ENCODE data around the gene RALA.

RALA gene

DNA sequence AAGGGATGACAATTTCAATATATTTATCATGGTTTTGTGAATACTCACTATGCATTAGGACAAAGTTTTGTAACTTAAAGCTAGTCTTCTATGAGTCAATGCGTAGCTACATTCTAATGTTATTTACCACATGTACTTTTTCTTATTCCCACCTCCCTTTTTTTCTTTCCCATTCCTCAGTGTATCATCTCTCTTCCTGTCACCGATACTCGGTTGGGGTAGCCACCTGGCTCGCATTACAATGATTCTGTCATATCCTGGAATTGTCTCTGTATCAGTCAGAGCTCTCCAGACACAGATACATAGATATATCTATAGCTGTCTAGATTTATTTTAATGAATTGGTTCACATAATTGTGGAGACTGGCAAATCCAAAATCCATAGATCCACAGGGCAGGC is 9.8 kb upstream of the RALA start:
- H3K9me3 ChIP-seq (ENCODE audit: insufficient read depth, low read length): no peaks in the 10 kb centered on the region
- H2AFZ ChIP-seq (ENCODE audit: low read depth, low read length, severe bottlenecking): no peak overlapping the region
- H3K79me2 ChIP-seq (ENCODE audit: insufficient read depth, low read length): no peaks in the 10 kb centered on the region
- no peaks in the 10 kb centered on the region for H4K20me1 ChIP-seq (ENCODE audit: low read depth, low read length)
- H3F3A ChIP-seq (ENCODE audit: insufficient read depth): no peaks in the 10 kb centered on the region
- H3K27me3 ChIP-seq (ENCODE audit: low read length): no peaks in the 10 kb centered on the region
- no peak overlapping the region for H3K4me2 ChIP-seq (ENCODE audit: low read depth, low read length, poor library complexity, severe bottlenecking)
- H3K9ac ChIP-seq (ENCODE audit: low read length): no peak overlapping the region
- no peaks in the 10 kb centered on the region for H3K9me2 ChIP-seq (replicated peaks; ENCODE audit: insufficient read depth, low read length)
- H3K27ac ChIP-seq (ENCODE audit: low read depth, low read length): no peak overlapping the region
- TF ChIP-seq, protein P1, sequence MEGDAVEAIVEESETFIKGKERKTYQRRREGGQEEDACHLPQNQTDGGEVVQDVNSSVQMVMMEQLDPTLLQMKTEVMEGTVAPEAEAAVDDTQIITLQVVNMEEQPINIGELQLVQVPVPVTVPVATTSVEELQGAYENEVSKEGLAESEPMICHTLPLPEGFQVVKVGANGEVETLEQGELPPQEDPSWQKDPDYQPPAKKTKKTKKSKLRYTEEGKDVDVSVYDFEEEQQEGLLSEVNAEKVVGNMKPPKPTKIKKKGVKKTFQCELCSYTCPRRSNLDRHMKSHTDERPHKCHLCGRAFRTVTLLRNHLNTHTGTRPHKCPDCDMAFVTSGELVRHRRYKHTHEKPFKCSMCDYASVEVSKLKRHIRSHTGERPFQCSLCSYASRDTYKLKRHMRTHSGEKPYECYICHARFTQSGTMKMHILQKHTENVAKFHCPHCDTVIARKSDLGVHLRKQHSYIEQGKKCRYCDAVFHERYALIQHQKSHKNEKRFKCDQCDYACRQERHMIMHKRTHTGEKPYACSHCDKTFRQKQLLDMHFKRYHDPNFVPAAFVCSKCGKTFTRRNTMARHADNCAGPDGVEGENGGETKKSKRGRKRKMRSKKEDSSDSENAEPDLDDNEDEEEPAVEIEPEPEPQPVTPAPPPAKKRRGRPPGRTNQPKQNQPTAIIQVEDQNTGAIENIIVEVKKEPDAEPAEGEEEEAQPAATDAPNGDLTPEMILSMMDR (IDR thresholded peaks at IDR 0.05; ENCODE audit: insufficient read depth, low read length, poor library complexity, severe bottlenecking): no peak
- TF ChIP-seq EZH2phosphoT487 (conservative IDR thresholded peaks at IDR 0.05; ENCODE audit: low read length): no peak
- no peaks in the 10 kb centered on the region for H3K36me3 ChIP-seq (ENCODE audit: low read length)
- H3K4me3 ChIP-seq (ENCODE audit: insufficient read depth, low read length, poor library complexity, severe bottlenecking): no peak overlapping the region

DNA sequence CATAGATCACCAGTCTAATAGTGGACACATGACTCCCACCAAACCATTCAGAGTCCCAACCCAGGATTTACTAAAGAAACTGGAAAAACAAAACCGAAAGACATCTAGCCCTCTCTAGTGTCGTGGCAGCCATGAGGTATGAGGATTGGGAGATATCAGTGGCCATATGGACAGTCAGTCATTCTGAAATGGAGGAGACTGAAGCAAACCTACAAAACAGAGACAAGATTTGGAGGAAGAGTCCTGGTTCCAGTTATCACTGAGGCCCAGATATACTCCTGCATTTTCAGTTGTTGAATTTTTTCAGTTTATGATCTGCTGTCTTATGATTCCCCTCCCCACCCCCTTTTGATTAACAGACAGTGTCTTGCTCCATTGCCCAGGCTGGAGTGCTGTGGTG is 9.1 kb upstream of the RALA start:
- H3K9me3 ChIP-seq (ENCODE audit: insufficient read depth, low read length): no peaks in the 10 kb centered on the region
- no peaks in the 10 kb centered on the region for H3F3A ChIP-seq (ENCODE audit: insufficient read depth)

DNA sequence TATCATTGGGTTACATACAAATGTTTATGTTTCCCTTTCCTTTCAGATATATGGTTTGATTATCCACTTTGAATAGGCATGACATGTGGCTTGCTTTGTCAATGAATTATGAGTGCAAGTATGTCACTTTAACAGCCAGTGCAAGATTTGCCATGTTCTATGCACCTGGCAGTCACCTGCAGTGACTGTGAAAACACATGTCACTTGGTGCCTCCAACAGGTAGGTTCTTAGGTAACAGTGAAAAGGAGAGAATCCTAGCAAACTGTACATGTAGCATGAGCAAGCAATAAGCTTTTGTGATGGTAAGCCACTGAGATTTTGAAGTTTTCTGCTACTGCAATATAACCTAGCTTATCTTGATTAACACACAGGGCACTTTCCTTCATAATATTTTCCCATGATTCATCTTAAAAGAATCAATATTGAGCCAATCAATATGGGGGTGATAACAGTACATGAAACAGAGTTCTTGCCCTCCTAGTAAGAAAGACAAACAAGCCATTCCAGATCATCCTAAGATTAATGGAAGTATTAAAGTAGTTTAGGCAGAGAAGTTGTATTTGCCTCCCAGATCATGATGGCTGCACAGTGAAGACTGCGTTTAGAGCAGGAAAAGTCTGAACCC is 7.9 kb upstream of the RALA start:
- Histone ChIP-seq H2AFZ (ENCODE audit: low read depth, low read length, severe bottlenecking) (no peak overlapping the region), H3K4me2 (ENCODE audit: low read depth, low read length, poor library complexity, severe bottlenecking) (no peak overlapping the region), H3K4me3 (ENCODE audit: insufficient read depth, low read length, poor library complexity, severe bottlenecking) (no peak overlapping the region), H3K36me3 (ENCODE audit: low read length) (no peaks in the 10 kb centered on the region), H3K9me2 (replicated peaks; ENCODE audit: insufficient read depth, low read length) (no peaks in the 10 kb centered on the region), H3K27me3 (ENCODE audit: low read length) (no peaks in the 10 kb centered on the region), H4K20me1 (ENCODE audit: low read depth, low read length) (no peaks in the 10 kb centered on the region), H3K79me2 (ENCODE audit: insufficient read depth, low read length) (no peaks in the 10 kb centered on the region), H3F3A (ENCODE audit: insufficient read depth) (peaks cover 4% of the 10 kb centered on the region; the same call in 1 of the 2 replicates), H3K27ac (ENCODE audit: low read depth, low read length) (no peak overlapping the region), H3K9me3 (ENCODE audit: insufficient read depth, low read length) (no peaks in the 10 kb centered on the region), H3K9ac (ENCODE audit: low read length) (no peak overlapping the region)
- TF ChIP-seq EZH2phosphoT487 (conservative IDR thresholded peaks at IDR 0.05; ENCODE audit: low read length): no peak
- TF ChIP-seq, protein P1 (IDR thresholded peaks at IDR 0.05; ENCODE audit: insufficient read depth, low read length, poor library complexity, severe bottlenecking): no peak

More for the DNA sequence above, 9.1 kb upstream of the RALA start:
- Histone ChIP-seq H3K9me2 (replicated peaks; ENCODE audit: insufficient read depth, low read length) (no peaks in the 10 kb centered on the region), H2AFZ (ENCODE audit: low read depth, low read length, severe bottlenecking) (no peak overlapping the region), H3K36me3 (ENCODE audit: low read length) (no peaks in the 10 kb centered on the region), H3K79me2 (ENCODE audit: insufficient read depth, low read length) (no peaks in the 10 kb centered on the region), H3K4me2 (ENCODE audit: low read depth, low read length, poor library complexity, severe bottlenecking) (no peak overlapping the region), H3K9ac (ENCODE audit: low read length) (no peak overlapping the region), H3K27ac (ENCODE audit: low read depth, low read length) (no peak overlapping the region), H3K4me3 (ENCODE audit: insufficient read depth, low read length, poor library complexity, severe bottlenecking) (no peak overlapping the region), H4K20me1 (ENCODE audit: low read depth, low read length) (no peaks in the 10 kb centered on the region), H3K27me3 (ENCODE audit: low read length) (no peaks in the 10 kb centered on the region)
- TF ChIP-seq, protein P1 (IDR thresholded peaks at IDR 0.05; ENCODE audit: insufficient read depth, low read length, poor library complexity, severe bottlenecking): no peak
- TF ChIP-seq EZH2phosphoT487 (conservative IDR thresholded peaks at IDR 0.05; ENCODE audit: low read length): no peak

All from SU-DHL-6 (cell line).